OCI-LY3 (cell line): Measurements from ENCODE around the gene ID1.

ENCODE experiments used
- H2AFZ ChIP-seq: fragments of 200-600, 300-600 bp; shearing (Covaris generic); 2 replicates; pipeline ENCODE4 v1.6.0; 2014; ENCODE audit warnings: antibody characterized with exemption, low read depth, low read length
- H3K27ac ChIP-seq: fragments of 200-600, 300-600 bp; sonication (generic); 2 replicates; pipeline ENCODE4 v1.5.1; 2014; ENCODE audit warnings: mild to moderate bottlenecking, low read length, moderate library complexity, mixed read lengths
- H3K27me3 ChIP-seq: fragments of 200-600, 300-600 bp; sonication (generic); 2 replicates; pipeline ENCODE4 v1.6.1; 2014; ENCODE audit warnings: low read depth, low read length, mixed read lengths
- H3K36me3 ChIP-seq: fragments of 200-600, 300-600 bp; sonication (generic); replicated peaks from 2 replicates; pipeline ENCODE3; 2014; ENCODE audit warnings: low read depth, low read length, mixed read lengths
- H3K4me1 ChIP-seq: fragments of 300-600, 200-600 bp; sonication (generic); 2 replicates; pipeline ENCODE4 v1.6.1; 2014; ENCODE audit warnings: low read length, mixed read lengths
- H3K4me2 ChIP-seq: fragments of 200-600, 300-600 bp; sonication (generic); 2 replicates; pipeline ENCODE4 v1.6.1; 2014; ENCODE audit warnings: low read length, mixed read lengths
- H3K4me3 ChIP-seq: fragments of 300-600, 200-600 bp; sonication (generic); 2 replicates; pipeline ENCODE4 v1.5.1; 2014; ENCODE audit warnings: antibody characterized with exemption, mild to moderate bottlenecking, low read length, moderate library complexity
- H3K79me2 ChIP-seq: fragments of 300-600, 200-600 bp; shearing (Covaris generic); 2 replicates; pipeline ENCODE4 v1.6.1; 2014; ENCODE audit warnings: mild to moderate bottlenecking, low read length, mixed read lengths
- H3K9ac ChIP-seq: fragments of 300-600, 200-600 bp; shearing (Covaris generic); 2 replicates; pipeline ENCODE4 v1.6.0; 2014; ENCODE audit warnings: mild to moderate bottlenecking, low read length, moderate library complexity
- H3K9me3 ChIP-seq: fragments of 200-600, 300-600 bp; shearing (Covaris generic); 2 replicates; pipeline ENCODE4 v1.6.1; 2014; ENCODE audit warnings: low read length, mixed read lengths; ENCODE audit not compliant: insufficient read depth
- H4K20me1 ChIP-seq: fragments of 200-600, 300-600 bp; sonication (generic); 2 replicates; pipeline ENCODE4 v1.6.1; 2016; ENCODE audit warnings: low read length, mixed read lengths; ENCODE audit not compliant: insufficient read depth
- CTCF ChIP-seq: fragments of 200-600, 300-600 bp; sonication (generic); IDR thresholded peaks from 2 replicates; pipeline ENCODE4 v1.5.1; 2014; ENCODE audit warnings: antibody characterized with exemption, low read length, low read depth
- EZH2phosphoT487 ChIP-seq: fragments of 200-600 bp; shearing (Covaris generic); IDR thresholded peaks from 2 replicates; pipeline ENCODE4 v1.6.1; 2018; ENCODE audit warnings: antibody characterized with exemption, mixed run types, low read depth

Gene ID1

DNA sequence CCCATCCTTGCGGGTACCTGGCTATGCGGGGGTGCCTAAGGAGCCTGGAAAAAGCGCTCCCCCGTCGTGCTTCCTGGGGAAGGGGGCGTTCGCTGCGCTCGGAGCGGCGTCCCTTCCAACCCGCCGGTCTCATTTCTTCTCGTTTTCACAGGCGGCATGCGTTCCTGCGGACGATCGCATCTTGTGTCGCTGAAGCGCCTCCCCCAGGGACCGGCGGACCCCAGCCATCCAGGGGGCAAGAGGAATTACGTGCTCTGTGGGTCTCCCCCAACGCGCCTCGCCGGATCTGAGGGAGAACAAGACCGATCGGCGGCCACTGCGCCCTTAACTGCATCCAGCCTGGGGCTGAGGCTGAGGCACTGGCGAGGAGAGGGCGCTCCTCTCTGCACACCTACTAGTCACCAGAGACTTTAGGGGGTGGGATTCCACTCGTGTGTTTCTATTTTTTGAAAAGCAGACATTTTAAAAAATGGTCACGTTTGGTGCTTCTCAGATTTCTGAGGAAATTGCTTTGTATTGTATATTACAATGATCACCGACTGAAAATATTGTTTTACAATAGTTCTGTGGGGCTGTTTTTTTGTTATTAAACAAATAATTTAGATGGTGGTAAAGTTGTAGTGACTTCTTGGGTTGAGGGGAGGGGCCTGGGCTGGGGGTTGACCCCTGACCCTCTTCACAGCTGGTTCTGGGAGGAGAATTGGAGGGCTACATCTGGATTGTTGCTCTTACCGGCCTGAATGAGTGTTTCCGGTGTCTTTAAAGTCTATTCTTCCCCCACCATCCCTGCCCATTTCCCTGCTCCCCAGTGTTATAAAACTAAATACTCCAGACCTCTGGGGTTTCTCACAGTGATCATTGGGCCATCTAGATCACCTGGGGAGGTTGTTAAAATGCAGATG is 1.1 kb downstream of the ID1 start:
- Histone ChIP-seq H2AFZ (peak overlapping the region; percentile 55; the same call in 1 of the 2 replicates), H3K27ac (no peak overlapping the region), H4K20me1 (no peaks in the 10 kb centered on the region), H3K79me2 (no peaks in the 10 kb centered on the region), H3K4me1 (peaks cover 24% of the 10 kb centered on the region), H3K9me3 (no peaks in the 10 kb centered on the region), H3K27me3 (peaks cover 22% of the 10 kb centered on the region; the same call in 1 of the 2 replicates), H3K9ac (peak overlapping the region; percentile 61), H3K36me3 (no peaks in the 10 kb centered on the region), H3K4me2 (peak overlapping the region; percentile 88), H3K4me3 (peak overlapping the region; percentile 81)
- no peak for TF ChIP-seq EZH2phosphoT487
- 0 out of 2 replicates have a peak, but pooled peaks have one; percentile 5 for TF ChIP-seq CTCF

- no peak overlapping the region for H3K9ac ChIP-seq
- no peaks in the 10 kb centered on the region for H3K36me3 ChIP-seq
- no peaks in the 10 kb centered on the region for H3K9me3 ChIP-seq
- H3K27me3 ChIP-seq = peaks cover 22% of the 10 kb centered on the region; the same call in 1 of the 2 replicates
- peaks cover 24% of the 10 kb centered on the region for H3K4me1 ChIP-seq
- no peak for TF ChIP-seq CTCF
- TF ChIP-seq EZH2phosphoT487 = no peak
- H3K4me2 ChIP-seq = peak overlapping the region; percentile 88; the same call in 1 of the 2 replicates
- no peak overlapping the region for H3K27ac ChIP-seq
- no peaks in the 10 kb centered on the region for H4K20me1 ChIP-seq
- no peak overlapping the region for H2AFZ ChIP-seq
- no peak overlapping the region for H3K4me3 ChIP-seq
- H3K79me2 ChIP-seq = no peaks in the 10 kb centered on the region
Observed at GRCh38 chr20:31606804-31607639, 1.9 kb downstream of the ID1 start.

DNA sequence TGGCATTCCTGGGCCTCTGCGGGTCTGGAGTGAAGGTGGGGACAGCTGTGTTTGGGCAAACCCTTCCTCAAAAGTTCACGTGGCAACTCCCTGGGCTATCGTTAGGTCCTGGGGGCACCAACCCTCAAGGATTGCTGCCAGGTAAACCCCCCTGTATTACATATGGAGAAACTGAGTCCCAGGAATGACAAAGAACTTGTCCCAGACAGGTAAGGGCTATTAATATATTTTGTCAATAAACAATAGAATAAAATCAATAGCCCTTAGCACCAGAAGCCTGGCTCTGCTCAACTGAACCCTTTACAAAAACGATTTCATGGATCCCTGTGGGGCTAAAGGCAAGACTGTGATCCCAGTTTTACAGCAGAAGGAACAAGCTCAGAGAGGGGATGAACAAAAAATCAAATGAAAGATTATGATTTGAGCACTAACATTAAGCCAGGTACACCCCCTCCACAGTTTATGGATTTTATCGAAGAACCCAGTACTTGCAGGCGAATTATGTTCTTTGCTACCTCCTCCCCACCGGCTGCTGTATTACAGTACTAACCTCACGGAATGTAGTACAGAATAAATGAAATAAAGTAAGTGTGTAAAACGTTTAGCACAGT is 2.7 kb downstream of the ID1 start:
- Histone ChIP-seq H3K36me3 (no peaks in the 10 kb centered on the region), H3K9ac (no peak overlapping the region), H2AFZ (no peak overlapping the region), H3K4me2 (no peak overlapping the region), H4K20me1 (no peaks in the 10 kb centered on the region), H3K4me3 (no peak overlapping the region), H3K79me2 (no peaks in the 10 kb centered on the region), H3K9me3 (no peaks in the 10 kb centered on the region), H3K27me3 (peaks cover 22% of the 10 kb centered on the region; the same call in 1 of the 2 replicates), H3K27ac (no peak overlapping the region), H3K4me1 (peaks cover 24% of the 10 kb centered on the region)
- no peak for TF ChIP-seq EZH2phosphoT487
- no peak for TF ChIP-seq CTCF
